Keratinocyte (primary cell): ENCODE measurements around the gene KRT2. TPM values are rescaled to one million over a fixed set of nuclear protein-coding genes. Genes with fewer than 3 reads are reported as not detected.

Experiments
- DNase-seq: peaks from one replicate; pipeline ENCODE4 v3.0.0-alpha.2; 2011; ENCODE audit warnings: low read depth, missing footprints, low spot score
- FAIRE-seq: peaks from 2 replicates; lab custom pipeline; 2011; peaks lifted over from hg19 to GRCh38; lab: Jason Lieb, UNC
- H2AFZ ChIP-seq: 2 replicates; pipeline ENCODE4 v1.6.0; 2012; ENCODE audit warnings: low read length, control low read depth, inconsistent platforms; ENCODE audit not compliant: control insufficient read depth
- H3K27ac ChIP-seq: 2 replicates; pipeline ENCODE4 v1.5.1; 2011; ENCODE audit warnings: low read length; ENCODE audit not compliant: control insufficient read depth, insufficient read depth
- H3K27me3 ChIP-seq: 3 replicates; pipeline ENCODE4 v1.6.0; 2011; ENCODE audit warnings: low read length; ENCODE audit not compliant: control insufficient read depth, insufficient read depth; ENCODE audit errors: extremely low read depth
- H3K36me3 ChIP-seq, 2 experiments: 2 replicates in 1 of 2; 3 replicates in 1 of 2; pipeline ENCODE4 v1.5.1; 2011; ENCODE audit warnings: low read length in 2 of 2, mild to moderate bottlenecking in 1 of 2; ENCODE audit not compliant: control insufficient read depth in 2 of 2, insufficient read depth in 2 of 2; ENCODE audit errors: extremely low read depth in 1 of 2
- H3K4me1 ChIP-seq: 3 replicates; pipeline ENCODE4 v1.5.1; 2011; ENCODE audit warnings: low read length; ENCODE audit not compliant: control insufficient read depth, insufficient read depth; ENCODE audit errors: extremely low read depth
- H3K4me2 ChIP-seq: 3 replicates; pipeline ENCODE4 v1.6.0; 2011; ENCODE audit warnings: low read depth, low read length; ENCODE audit not compliant: control insufficient read depth, insufficient read depth; ENCODE audit errors: extremely low read depth
- H3K4me3 ChIP-seq, 3 experiments: fragments of 200-600 bp in 1 of 3; sonication (generic) in 1 of 3; 2 replicates in 2 of 3; 3 replicates in 1 of 3; pipeline ENCODE4 v1.5.1; 2011 to 2016; ENCODE audit warnings: low read length in 3 of 3, mild to moderate bottlenecking in 3 of 3, control low read depth in 2 of 3, inconsistent platforms in 1 of 3, low read depth in 1 of 3, mixed read lengths in 1 of 3, mixed run types in 1 of 3, moderate library complexity in 1 of 3; ENCODE audit not compliant: control insufficient read depth in 2 of 3, insufficient read depth in 2 of 3; ENCODE audit errors: extremely low read depth in 1 of 3
- H3K79me2 ChIP-seq: 2 replicates; pipeline ENCODE4 v1.6.0; 2012; ENCODE audit warnings: low read length; ENCODE audit not compliant: control insufficient read depth, insufficient read depth
- H3K9ac ChIP-seq: 3 replicates; pipeline ENCODE4 v1.6.0; 2011; ENCODE audit warnings: low read length; ENCODE audit not compliant: control insufficient read depth, insufficient read depth; ENCODE audit errors: extremely low read depth
- H3K9me1 ChIP-seq: 3 replicates; pipeline ENCODE4 v1.6.0; 2011; ENCODE audit warnings: low read length; ENCODE audit not compliant: control insufficient read depth, insufficient read depth; ENCODE audit errors: extremely low read depth
- H3K9me3 ChIP-seq: 2 replicates; pipeline ENCODE4 v1.5.1; 2012; ENCODE audit warnings: low read depth, low read length; ENCODE audit not compliant: control insufficient read depth
- H4K20me1 ChIP-seq: 3 replicates; pipeline ENCODE4 v1.6.0; 2011; ENCODE audit warnings: low read length; ENCODE audit not compliant: control insufficient read depth, insufficient read depth; ENCODE audit errors: extremely low read depth
- EZH2 ChIP-seq: IDR thresholded peaks from one replicate; pipeline ENCODE4 v1.6.1; 2012; ENCODE audit warnings: inconsistent platforms, mild to moderate bottlenecking, low read length, moderate library complexity
- dilution Hi-C: fragments of 300-500 bp; cut with MboI; formaldehyde crosslinking; loops from one replicate; pipeline ENCODE4 v1.7.0; 2020; ENCODE audit warnings: low sequenced_read_pairs; ENCODE audit not compliant: extremely low pct_ligation_motif_present
- polyA plus RNA-seq, 5 experiments: library from polyadenylated mRNA; depleted of rRNA in 3 of 5; stranded (reverse) in 3 of 5; stranded (forward) in 1 of 5; unstranded in 1 of 5; fragments of >200 nt; gene quantifications; 1 replicate in 1 of 5; 2 replicates in 3 of 5; 3 replicates in 1 of 5; pipeline versions ENCODE4 v1.2.1 to v1.2.3, GENCODE V29; 2011 to 2012; ENCODE audit warnings: missing spikeins in 2 of 5, low read depth in 1 of 5, low replicate concordance in 1 of 5
- TF ChIP-seq, protein P1 (sequence below), 3 experiments: IDR thresholded peaks in 1 of 3; conservative IDR thresholded peaks in 1 of 3; optimal IDR thresholded peaks in 1 of 3; 2 replicates in 2 of 3; 3 replicates in 1 of 3; pipeline versions ENCODE3 to v1.5.1; 2011; ENCODE audit warnings: low read length in 3 of 3, mild to moderate bottlenecking in 3 of 3, moderate library complexity in 2 of 3, control low read depth in 1 of 3, inconsistent platforms in 1 of 3; ENCODE audit not compliant: insufficient read depth in 2 of 3; ENCODE audit errors: extremely low read depth in 1 of 3

KRT2 gene
- polyA plus RNA-seq, 1 donor (not counting 4 experiments of a cell fraction or from before 2014, with no cell fraction given): 0.69 TPM

DNA sequence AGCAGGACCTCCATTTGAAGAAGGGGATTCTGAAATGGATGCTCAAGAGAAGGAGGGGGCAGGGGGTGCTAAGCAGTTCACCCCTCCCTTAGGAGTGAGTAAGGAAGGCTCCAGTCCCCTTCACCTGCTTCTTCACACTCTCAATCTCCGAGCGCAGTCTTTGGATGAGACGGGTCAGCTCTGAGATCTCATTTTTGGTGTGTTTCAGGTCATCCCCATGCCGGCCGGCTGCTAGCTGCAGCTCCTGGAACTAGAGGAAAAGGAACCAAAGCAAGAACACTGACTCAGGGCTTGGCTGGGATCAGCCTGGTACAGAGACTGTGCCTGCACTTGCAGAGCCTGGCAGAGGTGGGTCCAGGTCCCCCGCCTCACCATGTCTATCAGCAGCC, 40.9 kb downstream of the KRT2 start:
- Histone ChIP-seq H3K4me3 (no peak overlapping the region), H3K4me1 (no peaks in the 10 kb centered on the region), H3K79me2 (no peaks in the 10 kb centered on the region), H3K4me2 (no peak overlapping the region), H3K27ac (no peak overlapping the region), H3K9me1 (no peaks in the 10 kb centered on the region), H2AFZ (no peak overlapping the region), H3K9me3 (no peaks in the 10 kb centered on the region), H3K9ac (no peak overlapping the region), H3K27me3 (peaks cover 22% of the 10 kb centered on the region), H4K20me1 (no peaks in the 10 kb centered on the region), H3K36me3 (no peaks in the 10 kb centered on the region)
- DNase-seq (no peak), FAIRE-seq (no peak)
- dilution Hi-C loops: no loop called here
- no peak for TF ChIP-seq EZH2
- TF ChIP-seq, protein P1, sequence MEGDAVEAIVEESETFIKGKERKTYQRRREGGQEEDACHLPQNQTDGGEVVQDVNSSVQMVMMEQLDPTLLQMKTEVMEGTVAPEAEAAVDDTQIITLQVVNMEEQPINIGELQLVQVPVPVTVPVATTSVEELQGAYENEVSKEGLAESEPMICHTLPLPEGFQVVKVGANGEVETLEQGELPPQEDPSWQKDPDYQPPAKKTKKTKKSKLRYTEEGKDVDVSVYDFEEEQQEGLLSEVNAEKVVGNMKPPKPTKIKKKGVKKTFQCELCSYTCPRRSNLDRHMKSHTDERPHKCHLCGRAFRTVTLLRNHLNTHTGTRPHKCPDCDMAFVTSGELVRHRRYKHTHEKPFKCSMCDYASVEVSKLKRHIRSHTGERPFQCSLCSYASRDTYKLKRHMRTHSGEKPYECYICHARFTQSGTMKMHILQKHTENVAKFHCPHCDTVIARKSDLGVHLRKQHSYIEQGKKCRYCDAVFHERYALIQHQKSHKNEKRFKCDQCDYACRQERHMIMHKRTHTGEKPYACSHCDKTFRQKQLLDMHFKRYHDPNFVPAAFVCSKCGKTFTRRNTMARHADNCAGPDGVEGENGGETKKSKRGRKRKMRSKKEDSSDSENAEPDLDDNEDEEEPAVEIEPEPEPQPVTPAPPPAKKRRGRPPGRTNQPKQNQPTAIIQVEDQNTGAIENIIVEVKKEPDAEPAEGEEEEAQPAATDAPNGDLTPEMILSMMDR (optimal IDR thresholded peaks at IDR 0.05 in 1 of 3, IDR thresholded peaks at IDR 0.05 in 1 of 3, conservative IDR thresholded peaks at IDR 0.05 in 1 of 3; ENCODE audit: extremely low read depth in 1 of 3, insufficient read depth in 2 of 3, low read length in 3 of 3): no peak

DNA sequence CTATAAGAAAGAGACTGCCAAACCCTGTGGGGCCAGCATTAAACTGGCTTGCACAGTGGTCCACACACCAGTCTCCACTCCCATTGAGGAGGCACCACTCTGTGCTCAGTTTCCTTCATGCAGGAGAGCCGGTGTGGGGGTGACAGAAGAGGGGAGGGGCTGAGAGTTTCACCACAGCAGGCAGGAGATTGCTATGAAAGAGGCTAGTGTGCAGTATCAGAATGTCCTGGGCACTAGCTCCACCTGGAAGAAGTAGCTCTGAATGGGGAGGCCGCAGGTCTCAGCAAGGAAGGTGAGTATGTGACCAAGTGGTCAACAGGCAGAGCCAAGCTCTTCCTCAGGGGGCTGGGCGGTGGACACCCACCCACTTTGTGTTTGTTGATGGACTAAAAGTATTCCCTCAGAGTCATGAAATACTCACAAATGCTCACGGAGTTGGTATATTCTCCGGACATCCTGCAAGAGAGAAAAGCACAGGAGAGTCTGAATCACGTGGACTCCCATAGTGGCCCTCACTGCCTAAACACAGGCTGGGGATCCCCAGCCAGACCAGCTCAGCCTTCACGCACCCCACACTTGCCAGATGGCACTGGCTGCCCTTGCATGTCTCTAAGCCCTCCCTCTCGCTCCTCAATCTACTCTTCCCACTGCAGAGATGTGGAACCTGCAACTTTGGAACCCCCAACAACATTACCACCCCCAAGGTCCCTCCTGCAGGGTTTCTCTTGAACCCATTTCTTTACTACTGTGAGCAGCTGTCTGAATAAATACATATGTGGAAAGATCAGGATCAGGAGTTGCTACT, 43.0 kb downstream of the KRT2 start:
- Histone ChIP-seq H2AFZ (no peak overlapping the region), H3K36me3 (no peaks in the 10 kb centered on the region), H3K79me2 (no peaks in the 10 kb centered on the region), H3K4me1 (no peaks in the 10 kb centered on the region), H3K9me1 (no peaks in the 10 kb centered on the region), H3K27ac (no peak overlapping the region), H4K20me1 (no peaks in the 10 kb centered on the region), H3K9ac (no peak overlapping the region), H3K9me3 (no peaks in the 10 kb centered on the region), H3K4me3 (no peak overlapping the region), H3K4me2 (no peak overlapping the region), H3K27me3 (peaks cover 21% of the 10 kb centered on the region)
- no peak for FAIRE-seq
- TF ChIP-seq, protein P1 (optimal IDR thresholded peaks at IDR 0.05 in 1 of 3, IDR thresholded peaks at IDR 0.05 in 1 of 3, conservative IDR thresholded peaks at IDR 0.05 in 1 of 3; ENCODE audit: extremely low read depth in 1 of 3, insufficient read depth in 2 of 3, low read length in 3 of 3): no peak
- no peak for TF ChIP-seq EZH2
- dilution Hi-C loops: no loop called here
- DNase-seq: no peak
